DND-41 (cell line): Measurements from ENCODE around the gene SPATC1L.

Experiments
- CTCF ChIP-seq: IDR thresholded peaks from 2 replicates; pipeline ENCODE4 v1.5.1; 2012; ENCODE audit warnings: borderline replicate concordance, low read length, moderate library complexity, mild to moderate bottlenecking; ENCODE audit not compliant: poor library complexity, severe bottlenecking; ENCODE audit errors: extremely low read depth
- EZH2 ChIP-seq: IDR thresholded peaks from 3 replicates; pipeline ENCODE4 v1.6.1; 2012; ENCODE audit warnings: borderline replicate concordance, low read depth, mild to moderate bottlenecking, moderate library complexity, low read length, inconsistent platforms; ENCODE audit not compliant: severe bottlenecking

DNA sequence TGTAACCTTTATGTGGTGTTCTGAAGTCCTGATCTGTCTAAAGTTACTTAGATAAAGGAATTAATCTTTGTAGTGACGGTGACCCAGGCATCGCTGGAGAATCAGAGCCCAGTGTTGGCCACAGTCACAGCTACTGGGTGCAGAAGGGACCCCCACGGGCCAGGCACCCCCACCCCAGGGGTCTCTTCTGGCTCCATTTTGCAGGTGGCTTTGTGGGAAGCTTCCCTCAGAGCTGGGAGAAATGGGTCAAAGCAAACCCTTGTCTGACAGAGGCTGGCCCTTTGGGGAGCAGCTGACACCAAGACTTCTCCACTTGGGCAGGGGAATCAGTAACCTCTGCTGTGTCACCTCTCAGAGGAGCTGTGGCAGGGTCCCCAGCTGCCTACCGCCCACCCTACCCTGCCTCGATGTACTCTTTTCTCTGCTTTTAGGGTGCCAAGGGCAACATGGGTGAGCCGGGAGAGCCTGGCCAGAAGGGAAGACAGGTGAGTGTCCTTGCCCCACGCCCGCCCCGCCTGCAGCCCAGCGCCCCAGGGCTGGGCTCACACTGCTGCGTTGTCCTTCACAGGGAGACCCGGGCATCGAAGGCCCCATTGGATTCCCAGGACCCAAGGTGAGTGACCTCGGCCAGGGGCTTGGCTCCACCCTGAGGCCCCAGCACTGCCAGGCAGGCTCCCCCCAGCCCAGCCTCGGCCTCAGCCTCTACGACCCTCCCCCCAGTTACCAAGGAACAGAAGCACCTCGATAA lies 68.6 kb downstream of the SPATC1L start:
- TF ChIP-seq CTCF: no peak
- no peak for TF ChIP-seq EZH2
